Astrocyte (in vitro differentiated cells and primary cell): ENCODE measurements around the gene CREG2.

Experiments used
- CTCF ChIP-seq: IDR thresholded peaks from 2 replicates; pipeline ENCODE4 v1.5.1; 2011; ENCODE audit warnings: low read depth, mild to moderate bottlenecking, inconsistent platforms, low read length, moderate library complexity; ENCODE audit not compliant: insufficient read depth
- EZH2 ChIP-seq: IDR thresholded peaks from 2 replicates; pipeline ENCODE4 v1.6.1; 2012; ENCODE audit warnings: mild to moderate bottlenecking, low read length, inconsistent platforms; ENCODE audit not compliant: insufficient read depth

- no peak for TF ChIP-seq CTCF
- no peak for TF ChIP-seq EZH2
Measured at GRCh38 chr2:101388232-101388631, 929 bp upstream of the CREG2 start.
